Spleen (tissue), 11 donors: ENCODE measurements around the gene MXD3. TPM values are rescaled to one million over a fixed set of nuclear protein-coding genes. Genes with fewer than 3 reads are reported as not detected.

ENCODE experiments used
- DNase-seq: peaks from one replicate; pipeline ENCODE4 v3.0.0-alpha.2; 2020
- H3K27ac ChIP-seq, 8 donors: fragments of 200-600 bp; sonication (generic) in 7 of 8; 1 replicate in 4 of 8; 2 replicates in 4 of 8; pipeline versions ENCODE4 v1.5.0 to v1.8.0; 2016 to 2021; ENCODE audit warnings: inconsistent platforms in 4 of 8, mild to moderate bottlenecking in 4 of 8, moderate library complexity in 1 of 8
- H3K27me3 ChIP-seq, 7 donors: fragments of 200-600 bp; sonication (generic) in 6 of 7; replicated peaks in 1 of 7; 1 replicate in 4 of 7; 2 replicates in 3 of 7; pipeline versions ENCODE4 v1.5.0 to v1.8.0; 2016 to 2021; ENCODE audit warnings: inconsistent platforms in 3 of 7, mild to moderate bottlenecking in 1 of 7
- H3K36me3 ChIP-seq, 6 donors: fragments of 200-600 bp; sonication (generic) in 5 of 6; 1 replicate in 4 of 6; 2 replicates in 2 of 6; pipeline versions ENCODE4 v1.5.0 to v1.8.0; 2016 to 2021; ENCODE audit warnings: inconsistent platforms in 2 of 6
- H3K4me1 ChIP-seq, 6 donors: fragments of 200-600 bp; sonication (generic) in 5 of 6; 1 replicate in 3 of 6; 2 replicates in 3 of 6; pipeline versions ENCODE4 v1.5.0 to v1.8.0; 2016 to 2021; ENCODE audit warnings: inconsistent platforms in 3 of 6
- H3K4me3 ChIP-seq, 8 donors: fragments of 200-600 bp; sonication (generic) in 7 of 8; 1 replicate in 4 of 8; 2 replicates in 4 of 8; pipeline versions ENCODE4 v1.5.0 to v1.8.0; 2016 to 2021; ENCODE audit warnings: inconsistent platforms in 4 of 8, mild to moderate bottlenecking in 4 of 8, moderate library complexity in 2 of 8
- H3K9me3 ChIP-seq, 8 donors: fragments of 200-600 bp; sonication (generic) in 7 of 8; 1 replicate in 4 of 8; 2 replicates in 4 of 8; pipeline versions ENCODE4 v1.5.0 to v1.8.0; 2016 to 2021; ENCODE audit warnings: inconsistent platforms in 4 of 8
- CTCF ChIP-seq, 11 experiments: fragments of 200-600 bp in 7 of 11; fragments of 450-650 bp in 4 of 11; sonication (generic) in 4 of 11; IDR thresholded peaks in 8 of 11; conservative IDR thresholded peaks in 3 of 11; 1 replicate in 7 of 11; 2 replicates in 4 of 11; pipeline versions ENCODE4 v1.4.0 to v1.8.0; 2016 to 2021; ENCODE audit warnings: antibody characterized with exemption in 11 of 11, inconsistent platforms in 4 of 11, mild to moderate bottlenecking in 1 of 11
- POLR2A ChIP-seq, 3 donors: fragments of 450-650 bp; IDR thresholded peaks; one replicate each; pipeline ENCODE4 v1.5.1; 2017; ENCODE audit warnings: antibody characterized with exemption in 3 of 3, mild to moderate bottlenecking in 1 of 3
- POLR2AphosphoS5 ChIP-seq, 3 donors: sonication (generic); formaldehyde crosslinking; IDR thresholded peaks; one replicate each; pipeline ENCODE4 v1.5.1; 2017; ENCODE audit warnings: antibody characterized with exemption in 3 of 3
- WGBS, 5 donors: extraction: QIAGEN DNeasy Blood & Tissue Kit in 3 of 5; methylation state at CpG; one replicate each; pipeline versions ENCODE4 v1.1.5 to v1.1.7; 2013 to 2018; 5-methylcytosine and 5-hydroxymethylcytosine counted together
- intact Hi-C: fragments of 100-400 bp; cut with DNase I; formaldehyde crosslinking; loops from one replicate; pipeline ENCODE4 v1.15.0; 2023; ENCODE audit warnings: low total_unique reads
- polyA plus RNA-seq, 3 donors: library from polyadenylated mRNA; stranded (reverse); fragments of 200-250 nt; gene quantifications; one replicate each; pipeline ENCODE4 v1.2.1, GENCODE V29; 2013
- total RNA-seq, 7 donors: library from RNA; depleted of rRNA in 3 of 7; stranded (reverse); fragments of >200 nt in 3 of 7; fragmentation: NEBNext Ultra II Directional in 4 of 7; extraction: Animal tissue kit (Norgen Biotek cat#: 25700) in 4 of 7; gene quantifications; one replicate each; pipeline versions ENCODE4 v1.1.0 to v1.2.1, GENCODE V29; 2016 to 2021
- donor health status: healthy with polysubstance abuse.
- donor health status: DM: no; HTN: no; CAD: no; lungs with moderate emphysema.
- donor health status: DM: no; HTN: no; CAD: no.
- donor health status: Bipolar disorder and iron deficiency.
- donor health status: healthy.
- donor health status: DM: no; HTN: no; CAD: no.
- donor health status: DM: yes; HTN: yes; CAD: no.

The MXD3 gene
- total and polyA plus RNA-seq, 10 donors: 19.3 to 80.7 (median 26.4) TPM

- Histone ChIP-seq H3K4me1 (peaks cover 0 to 46% (median 16%) of the 10 kb centered on the region in 6 donors), H3K27ac (no peak overlapping the region), H3K4me3 (no peak overlapping the region), H3K27me3 (no peaks in the 10 kb centered on the region), H3K36me3 (peaks cover 0 to 47% (median 10%) of the 10 kb centered on the region in 6 donors), H3K9me3 (no peaks in the 10 kb centered on the region)
- TF ChIP-seq POLR2AphosphoS5 (IDR thresholded peaks at IDR 0.05): no peak
- no peak for TF ChIP-seq CTCF (IDR thresholded peaks at IDR 0.05 in 8 of 11, conservative IDR thresholded peaks at IDR 0.05 in 3 of 11)
- TF ChIP-seq POLR2A (IDR thresholded peaks at IDR 0.05): no peak
- intact Hi-C loops: no loop called here
- DNase-seq: no peak
- 85 to 100% (median 97%) methylated on average over 1 of the region's 1 CpG for WGBS, 5 donors
Measured at GRCh38 chr5:177325868-177326381, 14.2 kb upstream of the MXD3 start.

GRCh38 chr5:177320879-177321278, 9.2 kb upstream of the MXD3 start:
- DNase-seq: peak; percentile 70
- intact Hi-C loops: no loop called here
- WGBS, 5 donors: 43 to 66% (median 54%) methylated on average over 7 of the region's 7 CpGs
- H3K27me3 ChIP-seq: no peaks in the 10 kb centered on the region
- H3K4me3 ChIP-seq: no peak overlapping the region
- peaks cover 0 to 56% (median 23%) of the 10 kb centered on the region in 6 donors for H3K4me1 ChIP-seq
- peak overlapping the region in 1 of 8 donors; percentile 14 for H3K27ac ChIP-seq
- no peaks in the 10 kb centered on the region for H3K9me3 ChIP-seq
- H3K36me3 ChIP-seq: peaks cover 0 to 26% (median 2%) of the 10 kb centered on the region in 6 donors
- TF ChIP-seq CTCF (IDR thresholded peaks at IDR 0.05 in 8 of 11, conservative IDR thresholded peaks at IDR 0.05 in 3 of 11) (no peak), POLR2AphosphoS5 (IDR thresholded peaks at IDR 0.05) (no peak), POLR2A (IDR thresholded peaks at IDR 0.05) (no peak)

GRCh38 chr5:177319913-177320588, 8.4 kb upstream of the MXD3 start:
- peak; percentile 86 for DNase-seq
- H3K27ac ChIP-seq: peak overlapping the region in 1 of 8 donors; percentile 5
- intact Hi-C loops: loop anchor here (10.0 kb wide), 2 partner anchors 45 to 135 kb away; no protein-coding TSS in a partner anchor
- no peak overlapping the region for H3K4me3 ChIP-seq
- WGBS, 5 donors: 63 to 88% (median 75%) methylated on average over 8 to 14 of the region's 14 CpGs
- H3K27me3 ChIP-seq: no peaks in the 10 kb centered on the region
- peaks cover 0 to 60% (median 23%) of the 10 kb centered on the region in 6 donors for H3K4me1 ChIP-seq
- peaks cover 0 to 26% (median 2%) of the 10 kb centered on the region in 6 donors for H3K36me3 ChIP-seq
- no peaks in the 10 kb centered on the region for H3K9me3 ChIP-seq
- peak in 1 of 3 donors; percentile 19 for TF ChIP-seq POLR2AphosphoS5 (IDR thresholded peaks at IDR 0.05)
- TF ChIP-seq POLR2A (IDR thresholded peaks at IDR 0.05): no peak
- TF ChIP-seq CTCF (IDR thresholded peaks at IDR 0.05 in 8 of 11, conservative IDR thresholded peaks at IDR 0.05 in 3 of 11): no peak

GRCh38 chr5:177317959-177318377, 6.3 kb upstream of the MXD3 start:
- intact Hi-C loops: loop anchor here (10.0 kb wide), 2 partner anchors 47 to 137 kb away; no protein-coding TSS in a partner anchor
- DNase-seq: peak; percentile 88
- H3K27me3 ChIP-seq: no peaks in the 10 kb centered on the region

More at GRCh38 chr5:177317959-177318377, 6.3 kb upstream of the MXD3 start:
- Histone ChIP-seq H3K27ac (no peak overlapping the region), H3K4me1 (peaks cover under 1 to 73% (median 35%) of the 10 kb centered on the region in 6 donors), H3K9me3 (no peaks in the 10 kb centered on the region), H3K36me3 (peaks cover 0 to 18% (median 0%) of the 10 kb centered on the region in 6 donors), H3K4me3 (no peak overlapping the region)
- TF ChIP-seq POLR2AphosphoS5 (IDR thresholded peaks at IDR 0.05) (peak in 1 of 3 donors; percentile 46), CTCF (IDR thresholded peaks at IDR 0.05 in 8 of 11, conservative IDR thresholded peaks at IDR 0.05 in 3 of 11) (peak; percentile 73 to 91 (median 88)), POLR2A (IDR thresholded peaks at IDR 0.05) (no peak)
- 35 to 41% (median 36%) methylated on average over 7 of the region's 7 CpGs for WGBS, 5 donors
